Adrenal gland (tissue), 5 donors: ENCODE data around the gene KIFC3.

ENCODE experiments used
- CTCF ChIP-seq, 6 experiments: fragments of 450-650 bp in 4 of 6; fragments of 200-600 bp in 2 of 6; sonication (generic) in 1 of 6; IDR thresholded peaks; 1 replicate in 5 of 6; 2 replicates in 1 of 6; pipeline versions ENCODE4 v1.5.1 to v1.8.0; 2016 to 2021; ENCODE audit warnings: antibody characterized with exemption in 6 of 6, mild to moderate bottlenecking in 2 of 6, moderate library complexity in 1 of 6
- POLR2A ChIP-seq, 2 donors: fragments of 450-650 bp; IDR thresholded peaks; one replicate each; pipeline ENCODE4 v1.6.1; 2017; ENCODE audit warnings: antibody characterized with exemption in 2 of 2, mild to moderate bottlenecking in 2 of 2, moderate library complexity in 1 of 2
- donor health status: DM: no; HTN: no; CAD: no.

DNA sequence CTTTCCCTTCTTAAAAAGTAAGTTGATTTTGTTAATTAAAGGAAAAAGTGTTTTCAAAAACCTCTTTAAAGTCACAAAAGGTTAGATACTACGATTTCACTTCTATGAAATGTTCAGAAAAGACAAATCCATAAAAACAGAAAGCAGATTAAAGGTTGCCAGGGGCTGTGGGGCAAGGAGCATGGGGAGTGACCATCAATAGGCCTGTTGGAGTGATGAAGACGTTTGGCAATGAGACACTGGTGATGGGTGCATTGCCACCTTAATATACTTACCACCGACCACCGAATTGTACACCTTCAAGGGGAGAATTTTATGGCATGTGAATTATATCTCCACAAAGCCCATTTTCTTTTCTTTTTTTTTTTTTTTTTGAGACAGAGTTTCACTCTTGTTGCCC, 19.2 kb downstream of the KIFC3 start:
- TF ChIP-seq CTCF (IDR thresholded peaks at IDR 0.05) = no peak
- no peak for TF ChIP-seq POLR2A (IDR thresholded peaks at IDR 0.05)
